PC-3 (cell line): ENCODE data around the gene HRH3.

Source experiments
- CTCF ChIP-seq: fragments of 300-600 bp; sonication (generic); conservative IDR thresholded peaks from 2 replicates; pipeline ENCODE4 v1.5.1; 2017; ENCODE audit warnings: antibody characterized with exemption, low read depth, mild to moderate bottlenecking, low read length
- EZH2 ChIP-seq: fragments of 300-600 bp; sonication (generic); IDR thresholded peaks from one replicate; pipeline ENCODE4 v1.6.1; 2017; ENCODE audit warnings: antibody characterized with exemption, mild to moderate bottlenecking, low read length; ENCODE audit not compliant: unreplicated experiment
- EZH2phosphoT487 ChIP-seq: fragments of 300-600 bp; sonication (generic); IDR thresholded peaks from 2 replicates; pipeline ENCODE4 v1.6.1; 2018; ENCODE audit warnings: mild to moderate bottlenecking, antibody characterized with exemption, low read length, borderline replicate concordance

DNA sequence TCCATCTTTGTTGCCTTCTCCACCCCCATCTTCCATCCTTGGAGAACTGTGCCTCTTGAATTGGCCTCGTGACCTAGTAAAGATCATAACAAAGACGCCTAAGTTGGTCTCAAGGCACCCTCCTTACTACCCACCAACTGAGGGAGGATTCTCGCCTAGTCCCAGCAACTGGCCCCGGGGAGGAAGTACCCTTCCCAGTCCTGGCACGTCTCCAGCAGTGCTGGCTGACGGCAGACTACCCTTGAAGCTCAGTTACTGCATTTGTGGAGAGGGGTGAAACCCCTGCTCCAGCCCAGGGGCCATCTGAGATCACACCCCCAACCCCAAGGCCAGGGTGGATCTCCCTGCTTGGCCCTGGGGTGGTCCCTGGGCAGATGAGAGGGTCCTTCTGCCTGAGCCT, 16.1 kb upstream of the HRH3 start:
- TF ChIP-seq CTCF (no peak), EZH2 (no peak), EZH2phosphoT487 (no peak)
